Measurements from ENCODE around the gene SLC41A2.

- TF ChIP-seq POLR2A (IDR thresholded peaks at IDR 0.05; ENCODE audit: low read depth, low read length) = no peak
- TF ChIP-seq POLR2AphosphoS5 (IDR thresholded peaks at IDR 0.05; ENCODE audit: low read depth, low read length) = no peak
- TF ChIP-seq TAF1 (IDR thresholded peaks at IDR 0.05; ENCODE audit: borderline replicate concordance, low read depth, low read length) = no peak
These were observed 13.2 kb upstream of the SLC41A2 start for GRCh38 chr12:104971306-104971705.

Data from GM12892 (cell line).